A549 (cell line): ENCODE measurements around the gene CETN2. TPM values are rescaled to one million over a fixed set of nuclear protein-coding genes. Genes with fewer than 3 reads are reported as not detected.

Experiments
- ATAC-seq, 2 experiments: fragments of 200-7000 bp in 1 of 2; fragments of >200 bp in 1 of 2; cut with Nextera tagmentation in 1 of 2; cut with Tn5 transposase in 1 of 2; 3 replicates each; pipeline versions ENCODE4 v1.8.0 to v1.9.1; 2018 to 2020; ENCODE audit warnings: mild to moderate bottlenecking in 1 of 2, moderate library complexity in 1 of 2
- CTCF ChIA-PET: fragments of 300-600 bp; sonication (Branson Sonifier 250); formaldehyde crosslinking; extraction: SDS; loops from one replicate; lab custom pipeline; 2021; ENCODE audit warnings: antibody characterized with exemption, inconsistent platforms; lab: Yijun Ruan, JAX
- POLR2A ChIA-PET: fragments of 350-600 bp; formaldehyde crosslinking; extraction: SDS; loops from one replicate; lab custom pipeline; 2021; ENCODE audit warnings: antibody characterized with exemption, inconsistent platforms; lab: Yijun Ruan, JAX
- DNase-seq, 2 experiments: peaks; one replicate each; pipeline versions ENCODE4 v3.0.0 to v3.0.0-alpha.2; 2011 to 2016; ENCODE audit warnings: low read depth in 1 of 2, low spot score in 1 of 2
- FAIRE-seq: peaks from 2 replicates; lab custom pipeline; 2011; peaks lifted over from hg19 to GRCh38; lab: Jason Lieb, UNC
- H3K27ac ChIP-seq, 2 experiments: fragments of >200 bp; sonication (Bioruptor Twin); formaldehyde crosslinking; 3 replicates each; pipeline ENCODE4 v1.5.1; 2016 to 2017
- H3K4me1 ChIP-seq: fragments of >200 bp; sonication (Bioruptor Twin); formaldehyde crosslinking; 3 replicates; pipeline ENCODE4 v1.6.1; 2016
- H3K4me2 ChIP-seq: fragments of >200 bp; sonication (Bioruptor Twin); formaldehyde crosslinking; 3 replicates; pipeline ENCODE4 v1.6.1; 2016
- H3K4me3 ChIP-seq: fragments of >200 bp; sonication (Bioruptor Twin); formaldehyde crosslinking; 3 replicates; pipeline ENCODE4 v1.5.1; 2016
- H3K9me3 ChIP-seq: fragments of >200 bp; sonication (Bioruptor Twin); formaldehyde crosslinking; 3 replicates; pipeline ENCODE4 v1.6.1; 2016
- BCL3 ChIP-seq: fragments of >200 bp; sonication (Bioruptor Twin); formaldehyde crosslinking; IDR thresholded peaks from 3 replicates; pipeline ENCODE4 v1.6.1; 2016
- CBX2 ChIP-seq: fragments of 200-600 bp; sonication (generic); IDR thresholded peaks from 2 replicates; pipeline ENCODE4 v1.6.1; 2016; ENCODE audit warnings: low read depth, mild to moderate bottlenecking, borderline replicate concordance
- CBX8 ChIP-seq: fragments of 200-600 bp; sonication (generic); IDR thresholded peaks from 2 replicates; pipeline ENCODE4 v1.6.1; 2016
- CEBPB ChIP-seq, 2 experiments: fragments of >200 bp in 1 of 2; sonication (Bioruptor Twin) in 1 of 2; formaldehyde crosslinking in 1 of 2; IDR thresholded peaks; 2 replicates each; pipeline ENCODE4 v1.6.1; 2012 to 2016
- CHD2 ChIP-seq: fragments of 150-350 bp; IDR thresholded peaks from 2 replicates; pipeline ENCODE4 v1.6.1; 2014; ENCODE audit warnings: low read length; ENCODE audit not compliant: partially characterized antibody
- CTCF ChIP-seq: fragments of >200 bp; sonication (Bioruptor Twin); formaldehyde crosslinking; IDR thresholded peaks from 3 replicates; pipeline ENCODE4 v1.5.1; 2016
- E2F6 ChIP-seq: IDR thresholded peaks from 2 replicates; pipeline ENCODE4 v1.6.1; 2012; ENCODE audit warnings: low read depth, borderline replicate concordance
- EHMT2 ChIP-seq: fragments of 200-600 bp; sonication (generic); IDR thresholded peaks from 2 replicates; pipeline ENCODE4 v1.6.1; 2016; ENCODE audit warnings: antibody characterized with exemption, low read depth, mild to moderate bottlenecking, moderate library complexity
- ELK1 ChIP-seq: fragments of 150-350 bp; IDR thresholded peaks from 2 replicates; pipeline ENCODE4 v1.6.1; 2014; ENCODE audit warnings: low read depth, mild to moderate bottlenecking, low read length
- EP300 ChIP-seq, 2 experiments: fragments of >200 bp; sonication (Bioruptor Twin); formaldehyde crosslinking; IDR thresholded peaks; 2 replicates in 1 of 2; 3 replicates in 1 of 2; pipeline ENCODE4 v1.6.1; 2016 to 2017
- ESRRA ChIP-seq: fragments of 150-350 bp; IDR thresholded peaks from 2 replicates; pipeline ENCODE4 v1.6.1; 2014; ENCODE audit warnings: mild to moderate bottlenecking, low read length, borderline replicate concordance
- GATA3 ChIP-seq: IDR thresholded peaks from 2 replicates; pipeline ENCODE4 v1.6.1; 2012; ENCODE audit warnings: borderline replicate concordance
- HDAC2 ChIP-seq: fragments of 200-600 bp; sonication (generic); IDR thresholded peaks from 2 replicates; pipeline ENCODE4 v1.6.1; 2016
- HES2 ChIP-seq: fragments of >200 bp; sonication (Bioruptor Twin); formaldehyde crosslinking; IDR thresholded peaks from 2 replicates; pipeline ENCODE4 v1.6.1; 2016
- HOXA7 ChIP-seq: fragments of 250-450 bp; sonication (Bioruptor Pico); IDR thresholded peaks from 2 replicates; pipeline ENCODE4 v1.5.0; 2020; ENCODE audit warnings: mild to moderate bottlenecking, moderate library complexity
- KDM5A ChIP-seq: fragments of 200-600 bp; sonication (generic); IDR thresholded peaks from 2 replicates; pipeline ENCODE4 v1.6.1; 2016; ENCODE audit warnings: antibody characterized with exemption, mild to moderate bottlenecking
- MAFK ChIP-seq: fragments of 450-650 bp; IDR thresholded peaks from 2 replicates; pipeline ENCODE4 v1.6.1; 2014; ENCODE audit not compliant: partially characterized antibody
- MYC ChIP-seq: IDR thresholded peaks from 2 replicates; pipeline ENCODE4 v1.6.1; 2012; ENCODE audit warnings: mild to moderate bottlenecking, inconsistent platforms, low read length, improper control_type of control experiment, borderline replicate concordance
- NFE2L2 ChIP-seq: fragments of 150-350 bp; conservative IDR thresholded peaks from 2 replicates; pipeline ENCODE4 v1.6.1; 2014; ENCODE audit warnings: low read length
- NPAS2 ChIP-seq: fragments of 250-450 bp; sonication (Bioruptor Pico); IDR thresholded peaks from 2 replicates; pipeline ENCODE4 v1.8.0; 2022; ENCODE audit warnings: mild to moderate bottlenecking, moderate library complexity, borderline replicate concordance
- PBX3 ChIP-seq: IDR thresholded peaks from 2 replicates; pipeline ENCODE4 v1.6.1; 2012
- PHF8 ChIP-seq: fragments of 200-600 bp; sonication (generic); IDR thresholded peaks from 2 replicates; pipeline ENCODE4 v1.6.1; 2016; ENCODE audit warnings: low read depth, mild to moderate bottlenecking, antibody characterized with exemption, moderate library complexity, borderline replicate concordance
- POLR2AphosphoS2 ChIP-seq: conservative IDR thresholded peaks from 2 replicates; pipeline ENCODE4 v1.6.1; 2012; ENCODE audit warnings: low read length, improper control_type of control experiment, inconsistent platforms
- RARB ChIP-seq: fragments of 250-450 bp; sonication (Bioruptor Pico); IDR thresholded peaks from 2 replicates; pipeline ENCODE4 v1.8.0; 2021; ENCODE audit warnings: mild to moderate bottlenecking, moderate library complexity
- SMC3 ChIP-seq: fragments of >200 bp; sonication (Bioruptor Twin); formaldehyde crosslinking; IDR thresholded peaks from 3 replicates; pipeline ENCODE4 v1.6.1; 2018; ENCODE audit warnings: inconsistent platforms
- TFCP2L1 ChIP-seq: fragments of 250-450 bp; sonication (Bioruptor Pico); IDR thresholded peaks from 2 replicates; pipeline ENCODE4 v1.5.0; 2021; ENCODE audit warnings: mild to moderate bottlenecking
- TP53 ChIP-seq: fragments of 250-450 bp; sonication (Bioruptor Pico); IDR thresholded peaks from 2 replicates; pipeline ENCODE4 v1.5.0; 2021; ENCODE audit warnings: mild to moderate bottlenecking, moderate library complexity
- USF2 ChIP-seq: fragments of 450-650 bp; IDR thresholded peaks from 2 replicates; pipeline ENCODE4 v1.6.1; 2014; ENCODE audit warnings: antibody characterized with exemption
- ZC3H11A ChIP-seq: fragments of 450-650 bp; IDR thresholded peaks from 2 replicates; pipeline ENCODE4 v1.6.1; 2014; ENCODE audit warnings: antibody characterized with exemption, mild to moderate bottlenecking
- ZFP36 ChIP-seq: fragments of 450-650 bp; IDR thresholded peaks from 2 replicates; pipeline ENCODE4 v1.6.1; 2014; ENCODE audit warnings: borderline replicate concordance; ENCODE audit not compliant: partially characterized antibody
- WGBS: methylation state at CpG from one replicate; pipeline ENCODE4 v1.1.6; 2017; ENCODE audit errors: missing lambda C conversion rate; 5-methylcytosine and 5-hydroxymethylcytosine counted together
- polyA plus RNA-seq, 4 experiments: library from polyadenylated mRNA; depleted of rRNA in 3 of 4; stranded (reverse); fragments of >200 nt; fragmentation: RNase III in 1 of 4; extraction: RNeasy Plus Mini Kit Qiagen cat#74134 plus additional on column Dnase treatment in 1 of 4; gene quantifications; 2 replicates in 3 of 4; 3 replicates in 1 of 4; pipeline ENCODE4 v1.2.3, GENCODE V29; 2011 to 2017

CETN2 gene
- polyA plus RNA-seq, 2 of the 4 experiments (the other 2 are of a cell fraction) = 69.2 to 82.6 TPM

- DNase-seq (no peak), ATAC-seq (no peak), FAIRE-seq (no peak)
- ChIA-PET POLR2A (no interaction called here), CTCF (no interaction called here)
- H3K4me2 ChIP-seq = no peak overlapping the region
- TF ChIP-seq KDM5A = no peak
- TF ChIP-seq BCL3 = no peak
- TF ChIP-seq HDAC2 = no peak
- no peak for TF ChIP-seq ELK1
- no peak for TF ChIP-seq ESRRA
- TF ChIP-seq E2F6 = no peak
- no peak for TF ChIP-seq TFCP2L1 (CRISPR knock-in tag)
- no peak for TF ChIP-seq POLR2AphosphoS2
- no peak for TF ChIP-seq PHF8
- no peak for TF ChIP-seq GATA3
- TF ChIP-seq MAFK = no peak
- TF ChIP-seq ZFP36 = no peak
- no peak for TF ChIP-seq HOXA7 (CRISPR knock-in tag)
- TF ChIP-seq HES2 = no peak
- no peak for TF ChIP-seq RARB (CRISPR knock-in tag)
- TF ChIP-seq EHMT2 = no peak
- TF ChIP-seq NPAS2 = no peak
- no peak for TF ChIP-seq CEBPB (IDR thresholded peaks at IDR 0.05)
- TF ChIP-seq CHD2 = no peak
- no peak overlapping the region for H3K27ac ChIP-seq
- H3K9me3 ChIP-seq = no peaks in the 10 kb centered on the region
- 93% methylated on average over 6 of the region's 6 CpGs for WGBS
- no peak overlapping the region for H3K4me3 ChIP-seq
- no peaks in the 10 kb centered on the region for H3K4me1 ChIP-seq
These were observed 16.7 kb upstream of the CETN2 start for GRCh38 chrX:152847281-152847680.

GRCh38 chrX:152845618-152846240 lies 15.2 kb upstream of the CETN2 start:
- H3K27ac ChIP-seq = no peak overlapping the region
- ChIA-PET CTCF (interaction anchor here (1.0 to 1.4 kb wide), 2 partner anchors 12 to 60 kb away, joined by 4 read pairs; no protein-coding TSS in a partner anchor), POLR2A (interaction anchor here (0.8 kb wide), 1 partner anchor 15 kb away, joined by 3 read pairs; the partner anchor contains the start of genes CETN2 and NSDHL)
- DNase-seq = no peak
- no peak overlapping the region for H3K4me3 ChIP-seq
- no peaks in the 10 kb centered on the region for H3K4me1 ChIP-seq
- WGBS = 92% methylated on average over 13 of the region's 17 CpGs
- no peak for ATAC-seq
- H3K9me3 ChIP-seq = no peaks in the 10 kb centered on the region
- FAIRE-seq = no peak
- no peak overlapping the region for H3K4me2 ChIP-seq
- TF ChIP-seq TFCP2L1 (CRISPR knock-in tag) (no peak), NFE2L2 (no peak), SMC3 (no peak), ESRRA (no peak), USF2 (no peak), MYC (no peak), BCL3 (no peak), CTCF (no peak), TP53 (no peak), PBX3 (no peak), EHMT2 (no peak), ZC3H11A (no peak), CBX2 (no peak), CBX8 (no peak), CEBPB (IDR thresholded peaks at IDR 0.05) (no peak), EP300 (IDR thresholded peaks at IDR 0.05) (no peak)
